Cortex of kidney (tissue), 1 donor: ENCODE results near the gene TPCN2.

Source experiments
- DNase-seq: peaks from one replicate; lab custom pipeline; 2025; lab: John Stamatoyannopoulos, UW

The TPCN2 gene

DNA sequence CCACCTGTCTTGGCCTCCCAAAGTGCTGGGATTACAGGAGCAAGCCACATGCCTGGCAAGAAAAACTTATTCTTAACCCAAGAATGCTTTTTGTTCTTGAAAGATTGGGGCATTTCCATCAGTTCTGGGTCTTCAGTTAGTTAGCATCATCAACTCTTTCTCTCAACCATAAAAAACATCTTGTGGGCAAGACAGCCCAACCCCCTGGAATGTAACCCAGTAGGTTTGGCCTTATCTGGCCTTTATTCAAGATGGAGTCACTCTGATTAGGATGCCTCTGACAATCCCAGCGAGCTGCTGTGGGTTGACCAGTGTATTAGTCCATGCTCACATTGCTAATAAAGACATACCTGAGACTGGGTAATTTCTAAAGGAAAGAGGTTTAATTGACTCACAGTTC, 9.2 kb upstream of the TPCN2 start:
- no peak for DNase-seq

DNA sequence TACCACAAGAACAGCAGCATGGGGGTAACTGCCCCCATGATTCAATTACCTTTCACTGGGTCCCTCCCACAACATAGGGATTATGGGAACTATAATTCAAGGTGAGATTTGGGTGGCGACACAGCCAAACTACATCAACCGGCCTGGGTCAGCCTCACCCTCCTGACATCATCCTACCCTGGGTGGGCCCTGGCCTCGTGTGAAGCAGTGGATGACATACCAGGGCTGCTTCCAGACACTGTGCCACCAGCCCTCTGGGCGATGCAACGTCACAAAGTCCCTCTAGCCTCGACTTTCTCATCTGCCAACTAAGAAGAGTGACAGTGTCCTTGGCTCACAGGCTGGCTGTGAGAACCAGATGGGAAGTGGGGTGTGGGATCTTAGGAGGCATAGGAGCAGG, 8.7 kb upstream of the TPCN2 start:
- DNase-seq: no peak

DNA sequence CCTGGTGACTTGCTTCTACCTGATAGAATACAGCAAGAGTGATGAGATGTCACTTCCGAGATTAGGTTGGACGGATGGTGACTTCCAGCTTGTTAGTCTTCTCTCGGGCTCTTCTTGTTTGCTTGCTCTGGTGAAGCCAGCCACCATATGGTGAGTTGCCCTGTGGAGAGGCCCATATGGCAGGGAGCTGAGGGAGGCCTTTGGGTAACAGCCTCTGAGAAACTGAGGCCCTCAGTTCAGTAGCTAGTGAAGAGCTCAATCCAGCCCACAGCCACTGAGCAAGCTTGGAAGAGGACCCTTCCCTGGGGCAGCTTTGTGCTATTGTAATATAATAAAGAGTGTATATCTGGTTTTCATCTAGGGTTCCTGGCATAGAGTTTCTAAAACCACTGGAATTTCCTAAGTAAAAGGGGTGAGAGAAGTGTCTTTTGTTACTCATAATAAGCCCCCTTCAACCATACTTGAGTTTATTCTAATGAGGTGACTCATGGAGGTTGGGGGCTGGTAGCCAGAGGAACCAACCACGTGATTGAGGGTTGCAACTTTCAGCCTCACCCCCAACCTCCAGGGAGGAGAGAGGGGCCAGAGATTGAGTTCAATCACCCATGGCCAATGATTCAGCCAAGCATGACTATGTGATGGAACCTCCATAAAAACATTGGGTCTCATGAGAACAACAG, 8.0 kb upstream of the TPCN2 start:
- no peak for DNase-seq

DNA sequence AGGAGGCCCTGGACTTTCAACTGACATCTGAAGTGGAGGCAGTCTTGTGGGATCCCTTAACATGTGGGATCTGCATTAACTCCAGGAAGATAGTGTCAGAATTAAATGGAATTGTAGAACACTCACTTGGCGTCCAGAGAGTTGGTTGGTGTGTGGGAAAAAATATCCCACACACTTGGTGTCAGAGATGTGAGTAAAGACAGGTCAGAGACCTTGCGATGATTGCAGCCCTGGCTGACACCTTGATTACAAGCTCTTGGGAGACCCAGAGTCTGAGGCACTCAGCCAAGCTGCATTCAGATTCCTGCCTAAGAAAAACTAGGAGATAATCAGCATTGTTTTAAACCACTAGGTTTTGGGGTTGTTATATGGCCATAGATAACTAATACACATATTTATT, 7.2 kb upstream of the TPCN2 start:
- DNase-seq: no peak

GRCh38 chr11:69044111-69045013, 4.4 kb upstream of the TPCN2 start:
- no peak for DNase-seq

DNA sequence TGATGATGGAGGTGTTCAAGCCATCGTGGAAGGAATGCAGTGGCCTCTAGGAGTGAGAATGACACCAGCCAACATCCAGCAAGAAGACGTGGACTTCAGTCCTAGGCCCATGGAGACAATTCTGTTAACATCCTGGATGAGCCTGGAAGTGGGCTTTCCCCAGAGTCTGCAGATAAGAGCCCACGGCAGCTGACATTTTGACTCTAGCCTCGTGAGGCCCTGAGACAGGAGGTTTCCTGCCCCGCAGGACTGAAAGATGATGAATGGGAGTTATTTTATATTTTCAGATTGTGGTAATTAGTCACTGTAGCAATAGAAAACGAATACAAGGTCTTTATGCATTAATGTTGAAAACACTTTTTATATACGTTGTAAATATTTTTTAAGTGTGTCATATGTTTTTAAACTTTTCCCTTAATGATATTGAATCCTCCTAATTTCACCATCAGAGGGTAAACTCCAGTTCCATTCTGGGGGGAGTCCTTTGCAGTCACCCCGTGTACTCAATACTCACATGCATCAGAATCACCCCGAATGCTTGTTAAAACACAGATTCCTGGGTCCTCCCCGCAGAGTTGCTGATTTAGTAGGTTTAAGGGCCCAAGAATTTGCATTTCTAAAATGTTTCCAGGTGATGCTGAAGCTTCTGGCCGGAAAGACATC, 570 bp upstream of the TPCN2 start:
- no peak for DNase-seq

- no peak for DNase-seq
Observed at GRCh38 chr11:69049490-69049867, 747 bp downstream of the TPCN2 start.

DNA sequence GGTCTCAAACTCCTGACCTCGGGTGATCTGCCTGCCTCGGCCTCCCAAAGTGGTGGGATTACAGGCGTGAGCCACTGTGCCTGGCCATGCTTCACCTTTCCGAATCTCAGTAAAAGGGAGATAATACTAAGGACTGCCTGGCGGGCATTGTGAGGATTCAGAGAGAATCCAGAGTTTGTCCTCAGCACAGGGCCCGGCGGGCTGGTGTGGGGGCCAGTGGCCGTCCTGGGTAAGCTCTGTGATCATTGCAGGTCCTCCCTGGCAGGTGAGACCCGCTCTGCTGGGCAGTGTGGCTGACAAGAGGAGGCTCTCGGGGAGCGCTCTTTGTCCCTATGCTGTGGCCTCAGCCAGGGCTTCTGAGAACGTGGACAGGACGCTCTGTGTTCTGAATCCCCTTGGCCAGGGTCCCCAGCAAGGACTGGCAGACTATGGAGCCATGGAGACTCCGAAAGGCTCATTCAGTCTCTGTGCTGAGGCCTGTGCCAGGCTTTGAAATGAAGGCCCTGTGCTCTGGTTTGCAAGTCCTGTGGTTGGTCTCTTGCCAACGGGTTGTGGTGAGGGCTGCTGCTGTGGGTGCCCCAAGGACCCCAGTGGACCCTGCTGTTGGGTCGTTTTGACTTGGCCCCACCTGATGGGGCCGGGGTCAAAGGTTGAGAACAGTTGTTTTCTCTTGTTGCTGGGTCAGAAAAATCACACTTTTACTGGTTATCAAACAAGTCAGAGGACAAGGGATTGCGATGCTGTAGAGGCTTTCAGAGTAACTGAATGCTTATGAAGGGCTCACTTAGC, 2.1 kb downstream of the TPCN2 start:
- DNase-seq: no peak

- DNase-seq: no peak
Observed at GRCh38 chr11:69051381-69052342, 2.9 kb downstream of the TPCN2 start.

DNA sequence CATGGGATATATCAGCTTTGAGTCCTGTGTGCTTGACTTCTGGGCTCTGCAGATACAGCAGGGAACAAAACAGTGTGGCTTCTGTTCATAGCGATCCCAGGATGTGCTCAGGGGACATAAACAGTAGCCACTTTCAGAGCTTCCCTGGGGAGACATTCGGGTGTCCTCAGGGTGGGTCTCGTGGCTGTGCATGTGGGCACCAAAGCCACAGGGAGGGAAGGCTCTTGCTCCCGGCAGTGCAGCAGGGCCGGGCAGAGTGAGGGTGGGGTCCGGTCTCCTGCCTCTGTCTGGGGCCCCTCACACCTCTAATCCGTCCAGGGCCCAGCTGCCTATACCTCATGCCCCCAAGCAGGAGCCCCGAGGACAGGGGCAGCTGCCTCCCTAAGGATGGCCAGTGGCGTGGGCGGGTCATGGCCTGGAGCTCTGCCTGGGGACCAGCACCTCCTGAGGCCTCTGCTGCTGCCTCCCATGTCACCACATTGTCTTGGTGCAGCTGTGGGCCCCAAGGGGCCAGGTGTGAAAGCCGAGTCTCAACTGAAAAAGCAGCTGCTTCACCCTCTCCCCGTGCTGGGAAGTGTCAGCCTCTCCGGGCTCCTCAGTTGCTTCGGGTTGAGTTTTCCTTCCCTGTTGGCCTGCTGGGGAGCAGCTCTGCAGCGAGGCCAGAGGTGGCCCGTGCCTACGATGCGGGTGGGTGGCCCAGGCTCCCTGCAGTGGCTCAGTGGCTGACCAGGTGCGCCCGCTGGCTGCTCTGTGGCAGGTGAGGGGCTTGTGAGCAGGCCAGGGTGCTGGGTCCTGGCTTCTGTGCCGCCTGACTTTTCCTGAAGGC, 3.8 kb downstream of the TPCN2 start:
- no peak for DNase-seq

DNA sequence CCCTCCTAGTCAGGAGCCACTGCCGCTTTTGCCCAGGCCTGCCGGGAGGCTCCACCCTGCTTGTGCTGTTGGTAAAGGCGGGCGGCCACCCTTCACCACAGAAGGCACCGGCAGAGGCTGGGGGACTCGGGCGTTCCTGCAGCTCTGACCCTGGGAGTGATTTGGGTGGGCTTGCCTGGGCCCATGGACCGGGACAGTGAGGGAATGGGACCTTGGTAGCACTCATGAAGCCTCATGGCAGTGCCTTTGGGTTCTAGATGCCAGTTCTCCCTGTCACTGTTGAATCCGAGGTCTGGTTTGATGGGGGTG, 4.4 kb downstream of the TPCN2 start:
- no peak for DNase-seq

DNA sequence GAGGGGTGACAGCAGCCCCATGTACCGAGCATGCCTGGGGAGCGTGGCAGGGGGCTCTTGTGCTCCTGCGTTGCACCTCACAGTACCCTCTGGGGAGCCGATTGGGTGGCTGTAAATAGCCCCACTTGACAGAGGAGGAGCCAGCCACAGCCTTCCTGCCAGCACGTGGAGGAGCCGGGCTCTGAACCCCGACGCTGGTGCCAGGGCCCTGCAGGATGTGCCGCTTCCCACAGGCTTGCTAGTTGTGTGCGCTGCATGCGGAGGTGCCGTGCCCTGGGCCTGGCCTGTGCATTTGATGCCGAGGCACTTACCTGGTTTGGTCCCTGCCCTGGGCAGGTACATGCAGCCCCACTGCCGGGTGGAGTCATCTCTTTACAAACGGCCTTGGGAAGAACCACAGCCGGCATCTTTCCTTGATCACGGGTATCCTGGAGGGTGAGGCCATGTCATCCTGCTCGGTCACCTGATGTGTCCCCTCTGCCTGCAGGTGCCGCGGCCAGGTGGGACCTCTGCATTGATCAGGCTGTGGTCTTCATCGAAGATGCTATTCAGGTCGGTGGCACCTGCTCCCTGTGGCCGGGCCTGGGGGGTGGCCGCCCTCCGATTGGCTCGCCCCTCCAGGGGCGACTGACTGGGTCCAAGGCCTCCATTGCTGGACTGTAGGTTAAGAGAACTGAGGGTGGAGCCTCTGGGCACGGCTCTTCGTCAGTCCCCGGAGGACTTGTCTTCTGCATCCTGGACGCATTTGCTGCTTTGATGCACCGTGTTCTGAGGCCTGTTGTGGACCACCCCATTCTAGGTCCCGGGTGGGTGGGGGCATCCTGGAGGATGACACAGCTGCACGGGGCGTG, 5.0 kb downstream of the TPCN2 start:
- no peak for DNase-seq

DNA sequence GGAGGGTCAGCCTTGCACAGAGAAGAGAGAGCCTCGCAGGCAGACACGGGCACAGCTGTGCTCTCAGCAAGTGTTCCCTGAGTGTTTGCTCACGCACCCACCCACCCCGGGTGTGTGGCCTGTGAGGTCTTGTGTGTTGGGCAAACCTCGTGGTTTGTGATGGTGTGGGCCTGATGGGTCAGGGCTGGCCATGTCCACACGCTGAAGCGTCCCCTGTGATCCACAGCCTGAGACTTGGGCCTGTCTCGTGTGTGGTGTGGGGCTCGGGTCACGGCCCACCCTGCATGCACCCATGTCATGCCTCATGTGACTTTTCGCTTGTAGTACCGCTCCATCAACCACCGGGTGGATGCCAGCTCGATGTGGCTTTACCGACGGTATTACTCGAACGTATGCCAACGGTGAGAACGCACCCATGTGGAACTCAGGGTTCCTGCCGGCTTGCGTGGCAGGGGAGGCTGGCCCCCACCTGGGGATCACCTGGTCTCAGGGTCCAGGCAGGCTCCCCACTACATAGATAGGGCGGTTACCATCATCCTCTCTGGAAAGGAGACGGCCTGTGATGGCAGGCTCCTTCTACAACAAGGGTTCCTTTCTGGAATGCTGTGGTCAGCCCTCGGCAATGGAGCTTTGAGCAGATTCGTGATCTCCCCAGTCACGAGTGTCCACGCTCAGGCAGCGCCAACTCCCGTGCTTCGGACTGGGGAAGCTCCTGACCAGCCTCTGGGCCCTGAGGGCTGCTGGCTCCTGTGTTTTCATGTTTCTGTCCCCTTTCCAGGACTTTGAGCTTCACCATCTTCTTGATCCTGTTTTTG, 5.9 kb downstream of the TPCN2 start:
- DNase-seq: no peak

DNA sequence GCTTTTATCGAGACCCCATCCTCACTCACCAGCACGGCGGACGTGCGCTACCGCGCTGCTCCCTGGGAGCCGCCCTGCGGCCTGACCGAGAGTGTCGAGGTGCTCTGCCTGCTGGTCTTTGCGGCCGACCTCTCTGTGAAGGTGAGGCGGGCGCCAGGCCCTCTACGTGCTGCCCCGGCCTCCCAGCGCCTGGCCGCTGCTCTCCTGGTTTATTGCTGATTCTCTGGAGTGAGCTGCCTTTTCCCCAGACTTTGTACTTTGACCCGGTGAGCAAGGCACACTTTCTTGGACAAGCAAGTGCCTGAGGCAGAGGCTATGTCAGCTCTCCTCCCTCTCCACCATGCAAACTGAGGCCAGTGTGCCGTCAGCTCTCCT, 6.5 kb downstream of the TPCN2 start:
- DNase-seq: no peak

DNA sequence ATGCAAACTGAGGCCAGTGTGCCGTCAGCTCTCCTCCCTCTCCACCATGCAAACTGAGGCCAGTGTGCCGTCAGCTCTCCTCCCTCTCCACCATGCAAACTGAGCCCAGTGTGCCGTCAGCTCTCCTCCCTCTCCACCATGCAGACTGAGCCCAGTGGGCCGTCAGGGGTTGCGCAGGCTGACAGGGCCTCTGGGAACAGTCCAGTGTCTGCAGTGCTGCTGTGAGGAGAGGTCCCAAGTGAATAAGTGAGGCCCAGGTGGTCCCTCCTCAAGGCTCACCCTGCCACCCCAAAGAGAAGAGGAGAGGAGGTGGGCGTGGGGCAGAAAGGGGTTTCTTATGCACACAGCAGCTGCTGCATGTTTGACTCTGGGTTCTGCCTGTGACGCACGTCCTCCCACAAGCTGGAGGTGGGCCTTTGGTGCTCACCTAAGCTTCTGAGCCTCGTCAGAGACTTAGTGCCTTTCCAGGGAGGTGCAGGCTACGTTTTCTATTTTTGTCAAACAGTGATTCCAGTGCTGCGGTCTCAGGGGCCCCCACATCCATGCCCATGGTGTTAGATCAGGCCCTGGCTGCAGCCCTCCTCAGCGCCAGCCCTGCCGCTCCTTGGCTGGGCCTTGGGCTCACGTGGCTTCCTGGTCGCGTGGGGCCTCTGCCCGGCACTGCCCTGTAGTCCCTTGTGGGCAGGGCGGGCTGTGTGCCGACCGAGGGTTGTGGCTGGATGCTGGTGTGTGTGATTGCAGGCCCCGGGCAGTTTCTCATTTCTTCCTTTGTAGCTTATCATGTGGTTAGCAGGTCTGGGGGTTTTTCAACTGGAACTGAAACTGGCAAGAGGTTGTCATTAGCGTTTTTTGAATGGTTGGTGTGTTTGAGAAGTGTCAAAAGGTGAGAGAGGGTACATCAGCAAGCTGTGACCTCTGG, 7.1 kb downstream of the TPCN2 start:
- no peak for DNase-seq

- DNase-seq: no peak
Observed at GRCh38 chr11:69057236-69057635, 8.5 kb downstream of the TPCN2 start.

DNA sequence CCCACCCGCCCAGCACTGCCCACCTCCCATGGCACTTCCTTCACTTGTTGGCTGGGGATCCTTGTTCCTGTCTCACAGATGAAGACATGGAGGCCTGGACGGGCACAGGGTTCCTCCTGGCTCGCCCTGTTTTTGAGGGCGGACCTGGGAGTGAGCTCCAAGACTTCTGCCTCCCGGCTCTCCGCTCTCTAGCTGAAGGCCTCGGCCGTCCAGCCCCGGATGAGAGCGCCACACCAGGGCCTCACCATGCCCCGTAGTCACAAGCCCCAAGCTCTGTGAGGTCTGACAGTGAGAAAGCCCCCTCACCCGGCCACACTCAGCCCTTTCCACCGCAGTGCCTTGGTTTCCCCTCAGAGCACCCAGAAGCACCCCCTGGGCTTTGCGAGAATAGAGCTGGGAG, 9.1 kb downstream of the TPCN2 start:
- no peak for DNase-seq
